Measurements from ENCODE around the gene ROBO1.

ROBO1 gene

DNA sequence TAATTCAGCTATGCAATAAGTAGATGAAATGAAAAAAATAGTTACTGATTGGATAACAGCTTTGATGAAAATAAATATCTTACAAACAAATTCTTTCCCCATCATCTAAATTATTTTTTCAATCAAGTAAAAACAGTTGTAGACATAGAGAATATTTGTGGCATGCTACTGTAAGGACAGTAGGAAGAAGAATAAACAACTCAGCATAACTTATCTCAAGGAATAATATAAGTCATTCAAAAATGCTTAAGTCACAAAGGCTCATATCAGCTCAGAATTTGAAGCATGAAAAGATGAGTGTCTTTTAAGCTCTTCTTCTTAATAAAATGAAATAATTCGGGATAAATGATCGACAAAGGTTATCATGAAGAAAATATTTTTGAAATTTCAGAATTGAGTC is 1029.0 kb downstream of the ROBO1 start:
- H3K27me3 ChIP-seq, result no peaks in the 10 kb centered on the region
- no peak for TF ChIP-seq Cebpa-rat (IDR thresholded peaks at IDR 0.05)
- no peak overlapping the region for H3K9ac ChIP-seq
- no peak overlapping the region for H3K4me2 ChIP-seq
- no peak overlapping the region for H3K27ac ChIP-seq
- no peaks in the 10 kb centered on the region for H4K20me1 ChIP-seq
- H3K4me1 ChIP-seq, result peaks cover 11% of the 10 kb centered on the region
- H3K36me3 ChIP-seq, result peaks cover 18% of the 10 kb centered on the region
- H3K9me3 ChIP-seq, result no peaks in the 10 kb centered on the region
- H3K4me3 ChIP-seq, result no peak overlapping the region

DNA sequence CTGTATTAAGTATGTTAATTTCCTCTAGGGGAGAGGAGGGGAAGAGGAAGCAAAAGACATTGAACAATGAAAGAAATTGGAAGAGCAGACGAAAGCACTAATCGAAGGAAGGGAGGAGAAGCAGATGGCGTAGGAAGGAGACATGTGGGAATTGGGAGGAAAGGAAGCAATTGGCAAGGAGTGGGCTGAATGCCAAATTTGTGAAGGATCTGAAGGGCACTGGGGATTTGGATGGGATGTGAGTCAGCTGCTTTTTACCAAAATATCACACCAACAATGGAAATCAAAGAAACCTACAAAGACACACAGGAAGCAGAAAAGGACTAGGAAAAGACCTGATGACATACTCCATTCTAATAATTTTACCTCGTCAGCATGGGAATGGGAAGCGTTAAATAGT is 1029.8 kb downstream of the ROBO1 start:
- Histone ChIP-seq H3K36me3 (peaks cover 10% of the 10 kb centered on the region), H3K27ac (no peak overlapping the region), H3K4me3 (no peak overlapping the region), H3K4me2 (no peak overlapping the region), H4K20me1 (no peaks in the 10 kb centered on the region), H3K9me3 (no peaks in the 10 kb centered on the region), H3K9ac (no peak overlapping the region), H3K4me1 (peaks cover 11% of the 10 kb centered on the region), H3K27me3 (no peaks in the 10 kb centered on the region)
- TF ChIP-seq Cebpa-rat (IDR thresholded peaks at IDR 0.05), result no peak

DNA sequence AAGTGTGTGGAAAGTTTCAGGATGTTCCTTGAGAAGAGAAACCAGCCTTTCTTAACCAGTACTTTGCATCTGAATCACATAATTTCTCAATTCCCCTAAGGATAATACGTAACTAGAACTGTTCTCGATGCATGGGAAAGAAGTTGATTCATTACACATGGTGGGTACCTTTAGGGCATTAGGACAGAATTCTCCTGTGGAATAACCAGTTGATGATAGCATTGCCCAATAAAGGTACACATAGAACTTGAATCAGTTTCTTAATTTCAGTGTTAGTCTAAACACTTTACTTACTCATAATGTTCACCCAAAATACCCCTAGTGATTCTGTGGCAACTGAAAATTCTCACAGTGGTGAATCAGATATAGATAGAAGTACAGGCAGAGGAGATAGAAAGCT is 1030.9 kb downstream of the ROBO1 start:
- H4K20me1 ChIP-seq, result no peaks in the 10 kb centered on the region
- peaks cover 11% of the 10 kb centered on the region for H3K4me1 ChIP-seq
- H3K4me3 ChIP-seq, result no peak overlapping the region
- H3K27ac ChIP-seq, result no peak overlapping the region
- no peaks in the 10 kb centered on the region for H3K27me3 ChIP-seq
- no peak overlapping the region for H3K4me2 ChIP-seq
- no peak for TF ChIP-seq Cebpa-rat (IDR thresholded peaks at IDR 0.05)
- peaks cover 10% of the 10 kb centered on the region; the same call in 1 of the 2 replicates for H3K36me3 ChIP-seq
- H3K9me3 ChIP-seq, result no peaks in the 10 kb centered on the region
- no peak overlapping the region for H3K9ac ChIP-seq

DNA sequence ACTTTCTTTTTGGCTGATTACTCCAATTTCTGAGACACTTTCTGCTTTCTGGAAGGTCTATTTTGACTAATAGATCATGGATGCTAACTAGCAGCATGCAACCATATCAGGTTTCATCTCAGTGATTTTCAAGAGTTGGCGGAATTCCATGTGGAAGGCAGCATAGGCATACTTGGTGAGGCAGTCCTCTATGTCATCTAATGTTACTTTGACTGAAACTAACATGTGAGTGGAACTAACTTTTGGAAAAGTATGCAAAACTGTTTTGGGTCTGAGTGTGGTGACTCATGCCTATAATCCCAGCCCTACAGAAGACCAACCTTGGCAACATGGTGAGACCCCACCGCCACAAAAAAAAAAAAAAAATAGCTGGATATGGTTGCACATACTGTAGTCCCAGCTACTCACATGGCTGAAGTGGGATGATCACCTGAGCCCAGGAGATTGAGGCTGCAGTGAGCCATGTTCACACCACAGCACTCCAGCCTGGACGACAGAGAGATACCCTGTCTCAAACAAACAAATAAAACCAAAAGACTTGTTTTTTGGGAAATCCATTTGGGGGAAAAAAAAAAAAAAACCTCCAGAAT is 1033.7 kb downstream of the ROBO1 start:
- H3K9me3 ChIP-seq, result no peaks in the 10 kb centered on the region
- no peaks in the 10 kb centered on the region for H3K27me3 ChIP-seq
- H3K36me3 ChIP-seq, result 0 out of 2 replicates have a peak, but pooled peaks cover 6% of the 10 kb centered on the region
- no peak overlapping the region for H3K27ac ChIP-seq
- H3K4me3 ChIP-seq, result no peak overlapping the region
- H3K4me1 ChIP-seq, result peaks cover 19% of the 10 kb centered on the region
- no peak overlapping the region for H3K4me2 ChIP-seq
- H3K9ac ChIP-seq, result no peak overlapping the region
- no peaks in the 10 kb centered on the region for H4K20me1 ChIP-seq
- no peak for TF ChIP-seq Cebpa-rat (IDR thresholded peaks at IDR 0.05)

DNA sequence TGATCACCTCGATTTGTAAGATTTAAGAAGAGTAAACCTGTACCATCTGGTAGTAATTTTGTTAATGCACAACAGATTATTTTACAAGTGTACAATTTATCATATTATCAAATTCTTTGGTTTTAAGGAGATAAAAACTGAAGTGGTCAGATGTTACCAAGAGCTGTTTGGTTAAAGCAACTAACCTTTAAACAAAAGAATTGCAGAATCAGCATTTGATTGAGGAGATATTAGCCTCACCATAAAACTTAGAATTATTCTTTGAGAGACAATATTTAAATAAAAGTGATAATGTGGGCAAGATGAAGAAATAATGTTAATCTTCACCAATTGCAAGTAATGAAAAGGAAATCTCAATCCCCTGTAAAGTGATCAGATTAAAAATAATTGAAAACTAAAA is 1034.9 kb downstream of the ROBO1 start:
- H3K4me3 ChIP-seq, result no peak overlapping the region
- H3K9ac ChIP-seq, result no peak overlapping the region
- H3K27ac ChIP-seq, result no peak overlapping the region
- no peaks in the 10 kb centered on the region for H3K27me3 ChIP-seq
- peaks cover 18% of the 10 kb centered on the region for H3K4me1 ChIP-seq
- H3K9me3 ChIP-seq, result no peaks in the 10 kb centered on the region
- no peak overlapping the region for H3K4me2 ChIP-seq
- H4K20me1 ChIP-seq, result no peaks in the 10 kb centered on the region
- H3K36me3 ChIP-seq, result 0 out of 2 replicates have a peak, but pooled peaks cover 6% of the 10 kb centered on the region
- no peak for TF ChIP-seq Cebpa-rat (IDR thresholded peaks at IDR 0.05)

DNA sequence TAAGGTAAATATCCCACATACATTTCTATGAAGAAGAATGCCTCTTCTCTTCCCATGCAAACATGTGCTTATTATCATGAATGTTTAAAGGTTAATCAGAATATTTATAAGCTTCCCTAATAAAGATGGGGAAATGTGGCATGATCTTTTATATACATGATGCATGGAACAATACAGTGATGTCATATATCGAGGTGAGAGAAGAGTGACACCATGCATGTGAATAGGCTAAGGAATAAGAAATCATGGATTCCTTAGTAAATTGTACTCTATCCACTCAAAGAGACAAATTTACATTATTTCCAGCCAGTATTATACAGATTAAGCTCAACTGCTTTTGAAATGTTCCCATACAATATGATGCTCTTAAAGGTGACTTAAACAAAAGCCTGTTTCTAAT is 1035.3 kb downstream of the ROBO1 start:
- Histone ChIP-seq H3K27me3 (no peaks in the 10 kb centered on the region), H4K20me1 (no peaks in the 10 kb centered on the region), H3K9ac (no peak overlapping the region), H3K4me1 (peaks cover 16% of the 10 kb centered on the region), H3K9me3 (no peaks in the 10 kb centered on the region), H3K4me2 (no peak overlapping the region), H3K27ac (no peak overlapping the region), H3K4me3 (no peak overlapping the region), H3K36me3 (0 out of 2 replicates have a peak, but pooled peaks cover 6% of the 10 kb centered on the region)
- TF ChIP-seq Cebpa-rat (IDR thresholded peaks at IDR 0.05), result no peak

DNA sequence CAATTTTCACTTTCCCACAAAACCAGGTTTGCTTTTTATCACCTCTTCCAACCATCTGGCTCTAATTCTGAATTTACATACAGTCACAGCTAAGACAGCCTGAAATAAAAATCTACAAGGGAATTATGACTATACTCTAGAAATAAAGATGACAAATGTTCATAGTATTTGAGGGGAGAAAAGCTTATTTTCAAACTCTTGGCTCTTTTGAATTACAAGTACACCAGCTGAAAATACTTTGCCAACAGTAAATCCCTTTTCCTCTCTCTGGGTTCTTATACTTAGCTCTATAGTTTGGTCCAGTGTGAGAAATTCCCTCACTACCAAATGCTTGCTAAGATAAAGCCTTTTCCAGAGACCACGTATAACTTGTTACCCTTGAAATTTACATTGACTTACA is 1037.9 kb downstream of the ROBO1 start:
- no peak for TF ChIP-seq Cebpa-rat (IDR thresholded peaks at IDR 0.05)
- Histone ChIP-seq H4K20me1 (no peaks in the 10 kb centered on the region), H3K9me3 (no peaks in the 10 kb centered on the region), H3K4me2 (no peak overlapping the region), H3K36me3 (no peaks in the 10 kb centered on the region), H3K4me1 (peaks cover 39% of the 10 kb centered on the region), H3K9ac (no peak overlapping the region), H3K4me3 (no peak overlapping the region), H3K27me3 (no peaks in the 10 kb centered on the region), H3K27ac (no peak overlapping the region)

DNA sequence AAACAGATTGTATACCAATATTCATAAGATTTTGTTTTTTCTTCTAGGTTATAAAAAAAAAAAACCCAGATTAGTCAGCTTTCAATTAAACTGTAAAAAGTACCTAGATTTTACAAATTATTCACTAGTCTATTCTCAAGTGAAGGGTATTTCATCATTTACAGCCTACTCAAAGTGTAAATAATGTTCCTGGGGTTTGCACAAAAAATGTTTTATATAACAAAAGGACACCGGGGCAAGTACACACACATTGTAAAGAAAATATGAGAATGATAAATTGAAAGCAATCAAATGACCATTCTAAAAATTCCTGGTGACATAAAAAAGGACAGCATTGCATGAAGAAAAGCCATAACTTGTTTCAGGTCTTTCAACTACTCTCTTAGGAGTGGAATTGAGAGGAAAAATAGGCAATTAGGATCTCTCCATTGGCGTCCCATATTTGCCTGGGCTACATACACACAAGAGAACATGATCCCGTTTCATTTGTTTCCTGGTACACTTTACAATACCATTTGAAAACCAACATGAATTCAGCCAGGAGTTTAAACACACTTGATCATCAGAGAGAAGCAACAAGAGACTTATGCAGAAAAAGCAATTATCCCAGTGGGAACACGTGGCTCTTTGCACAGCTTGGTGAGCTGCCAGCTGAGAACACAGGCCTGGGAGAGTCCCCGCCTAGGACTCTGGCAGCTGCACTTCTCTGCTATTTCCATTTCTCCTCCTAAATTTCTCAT is 1039.2 kb downstream of the ROBO1 start:
- Histone ChIP-seq H3K4me3 (no peak overlapping the region), H3K27ac (no peak overlapping the region), H3K9me3 (no peaks in the 10 kb centered on the region), H3K9ac (no peak overlapping the region), H4K20me1 (no peaks in the 10 kb centered on the region), H3K36me3 (no peaks in the 10 kb centered on the region), H3K4me1 (peaks cover 52% of the 10 kb centered on the region), H3K27me3 (no peaks in the 10 kb centered on the region), H3K4me2 (0 out of 2 replicates have a peak overlapping the region, but pooled peaks have one; percentile 1)
- no peak for TF ChIP-seq Cebpa-rat (IDR thresholded peaks at IDR 0.05)

DNA sequence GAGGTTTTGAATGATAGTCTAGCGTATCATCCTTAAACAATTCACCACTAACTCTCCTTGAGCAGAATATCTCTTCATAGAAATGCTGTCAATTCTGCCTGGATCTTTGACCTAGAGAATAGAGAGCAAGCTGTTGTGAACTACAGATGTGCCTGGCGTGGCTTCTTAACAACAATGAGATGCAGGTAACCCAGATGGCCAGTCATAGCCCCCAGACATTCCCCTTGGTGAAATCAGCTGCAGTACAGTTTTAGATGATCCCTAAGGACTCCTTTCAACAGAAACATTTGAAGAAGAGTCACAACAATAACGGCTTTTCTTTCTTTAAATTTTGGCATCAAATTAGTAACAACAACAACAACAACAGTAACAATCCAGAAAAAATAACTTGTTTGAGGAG is 1041.3 kb downstream of the ROBO1 start:
- H3K27me3 ChIP-seq, result no peaks in the 10 kb centered on the region

DNA sequence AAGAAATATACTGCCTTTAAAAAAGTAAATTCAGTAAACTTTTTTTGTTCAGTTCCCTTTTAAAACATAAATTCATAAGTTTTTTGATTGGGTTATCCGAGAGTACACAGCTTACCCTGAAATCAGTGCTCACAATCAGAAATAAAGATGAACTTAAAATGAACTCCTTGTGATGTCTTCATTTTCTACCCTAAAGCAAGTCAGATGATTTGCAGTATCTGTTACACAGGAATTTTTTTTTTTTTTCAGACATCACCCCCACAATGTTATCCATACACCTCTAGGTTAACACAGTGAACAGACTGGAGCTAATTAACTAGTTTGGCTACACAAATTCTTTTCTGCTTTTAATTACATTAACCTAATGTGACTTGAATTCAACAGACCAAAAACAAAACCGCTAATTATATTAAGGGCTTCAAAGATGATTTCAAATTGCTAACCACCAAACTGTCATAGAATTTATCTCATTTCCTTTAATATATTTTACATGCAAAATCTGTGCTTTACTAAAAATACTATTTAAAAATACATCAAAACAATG is 1042.0 kb downstream of the ROBO1 start:
- peak overlapping the region; percentile 6; the same call in 1 of the 2 replicates for H3K4me2 ChIP-seq
- H3K27ac ChIP-seq, result 0 out of 2 replicates have a peak overlapping the region, but pooled peaks have one; percentile 7
- no peak for TF ChIP-seq Cebpa-rat (IDR thresholded peaks at IDR 0.05)
- no peaks in the 10 kb centered on the region for H3K36me3 ChIP-seq
- H3K27me3 ChIP-seq, result no peaks in the 10 kb centered on the region
- H4K20me1 ChIP-seq, result no peaks in the 10 kb centered on the region
- H3K4me3 ChIP-seq, result no peak overlapping the region
- H3K9ac ChIP-seq, result no peak overlapping the region
- H3K4me1 ChIP-seq, result peaks cover 52% of the 10 kb centered on the region
- H3K9me3 ChIP-seq, result no peaks in the 10 kb centered on the region

More for the DNA sequence above, 1041.3 kb downstream of the ROBO1 start:
- Histone ChIP-seq H3K36me3 (no peaks in the 10 kb centered on the region), H3K4me1 (peaks cover 52% of the 10 kb centered on the region), H4K20me1 (no peaks in the 10 kb centered on the region), H3K9me3 (no peaks in the 10 kb centered on the region), H3K9ac (no peak overlapping the region), H3K4me3 (no peak overlapping the region), H3K4me2 (peak overlapping the region; percentile 39), H3K27ac (peak overlapping the region; percentile 53; the same call in 1 of the 2 replicates)
- TF ChIP-seq Cebpa-rat (IDR thresholded peaks at IDR 0.05), result no peak

All from BLaER1 (cell line).